Activated T-cell treated with anti-CD3 and anti-CD28 coated beads, Interleukin-2, amount 50 U/mL, for 1 hour (primary cell): ENCODE measurements around the gene ANKRD44.

Source experiments
- DNase-seq: peaks from one replicate; pipeline ENCODE4 v3.0.0-alpha.2; 2020

ANKRD44 gene

GRCh38 chr2:197137826-197138477, 172.6 kb downstream of the ANKRD44 start:
- DNase-seq = no peak

GRCh38 chr2:197137231-197137630, 173.3 kb downstream of the ANKRD44 start:
- DNase-seq = no peak

DNA sequence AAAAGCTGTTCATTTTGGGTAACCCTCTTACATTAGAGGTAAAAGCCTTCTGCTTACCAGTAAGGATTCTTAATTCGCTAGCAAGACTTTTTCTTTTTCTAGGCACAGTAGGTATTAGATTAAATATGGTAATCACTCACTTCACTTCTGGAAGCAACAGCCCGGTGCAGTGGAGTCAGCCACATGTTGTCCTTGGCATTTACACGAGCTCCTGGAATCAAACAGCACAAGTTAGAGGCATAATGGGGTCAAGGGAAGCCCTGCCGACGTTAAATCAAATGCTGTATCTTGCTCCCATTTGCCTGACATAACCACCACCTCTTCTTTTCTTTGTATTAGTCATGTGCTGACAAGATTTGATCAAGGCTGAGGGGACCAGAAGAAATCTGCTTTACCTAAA, 174.1 kb downstream of the ANKRD44 start:
- DNase-seq = no peak

GRCh38 chr2:197135806-197136205, 174.8 kb downstream of the ANKRD44 start:
- DNase-seq = no peak

DNA sequence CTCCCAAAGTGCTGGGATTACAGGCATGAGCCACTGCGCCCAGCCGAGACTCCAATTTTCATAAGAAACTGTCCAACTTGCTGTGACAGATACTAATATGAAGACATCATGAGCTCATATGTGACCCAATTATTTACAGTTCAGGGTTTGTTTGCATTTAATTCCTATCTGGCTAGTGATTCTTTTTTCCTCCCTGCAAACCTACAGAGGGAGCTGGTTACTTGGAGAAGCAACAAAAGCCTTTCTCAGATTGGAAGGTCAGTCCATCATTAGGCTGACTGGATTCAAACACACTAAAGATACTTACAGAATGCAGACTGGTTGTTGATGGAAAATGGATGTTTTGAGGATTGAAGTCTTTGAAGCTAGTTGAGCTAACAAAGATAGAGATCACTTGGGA, 176.4 kb downstream of the ANKRD44 start:
- DNase-seq = no peak

DNA sequence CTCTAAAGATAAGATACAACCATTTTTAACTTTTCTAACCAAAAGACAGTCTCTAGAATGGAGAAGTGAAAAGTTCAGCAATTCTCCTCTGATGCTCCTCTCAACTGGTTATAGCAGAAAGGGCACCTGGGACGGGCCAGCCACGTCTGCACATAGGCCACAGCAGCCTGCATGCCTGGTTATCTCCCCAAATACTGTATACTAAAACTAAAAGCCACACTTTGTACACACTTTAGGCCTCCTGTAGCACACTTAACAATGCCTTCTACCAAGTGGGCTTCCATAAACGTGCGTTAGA, 179.1 kb downstream of the ANKRD44 start:
- DNase-seq = no peak

DNA sequence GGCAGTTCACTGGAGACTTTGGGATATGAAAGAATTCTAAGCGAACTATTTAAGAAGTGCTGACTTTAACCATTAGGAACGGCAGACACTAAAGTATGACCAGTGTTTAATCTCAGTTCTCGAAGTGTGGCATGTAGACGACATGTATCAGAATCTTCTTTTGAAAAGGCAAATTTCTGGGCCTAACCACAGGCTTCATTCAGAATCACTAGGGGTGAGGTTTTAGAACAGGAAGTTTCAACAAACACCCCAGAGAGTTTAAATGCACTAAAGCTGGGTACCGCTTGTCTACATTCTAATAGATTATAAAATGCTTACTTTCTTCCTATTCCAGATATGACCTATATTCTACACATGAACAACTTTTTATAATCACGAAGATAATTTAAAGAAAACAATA, 180.3 kb downstream of the ANKRD44 start:
- no peak for DNase-seq

DNA sequence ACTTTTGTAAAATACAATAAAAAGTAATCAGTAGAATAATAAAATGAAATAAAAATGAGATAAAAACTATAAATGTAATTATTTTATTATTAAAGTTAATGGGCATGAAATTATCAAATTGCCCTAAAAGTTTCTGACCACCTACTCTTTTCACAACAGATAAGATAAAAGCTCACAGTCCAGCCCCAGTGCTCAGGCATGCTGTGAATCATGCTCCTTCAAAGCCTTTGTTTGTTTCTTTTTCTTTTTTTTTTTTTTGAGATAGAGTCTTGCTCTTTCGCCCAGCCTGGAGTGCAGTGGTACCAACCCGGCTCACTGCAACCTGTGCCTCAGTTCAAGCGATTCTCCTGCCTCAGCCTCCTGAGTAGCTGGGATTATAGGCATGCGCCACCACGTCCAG, 181.7 kb downstream of the ANKRD44 start:
- no peak for DNase-seq

GRCh38 chr2:197128126-197128525, 182.5 kb downstream of the ANKRD44 start:
- no peak for DNase-seq

GRCh38 chr2:197126630-197127352, 183.8 kb downstream of the ANKRD44 start:
- DNase-seq = no peak

GRCh38 chr2:197124639-197125390, 185.8 kb downstream of the ANKRD44 start:
- DNase-seq = no peak

DNA sequence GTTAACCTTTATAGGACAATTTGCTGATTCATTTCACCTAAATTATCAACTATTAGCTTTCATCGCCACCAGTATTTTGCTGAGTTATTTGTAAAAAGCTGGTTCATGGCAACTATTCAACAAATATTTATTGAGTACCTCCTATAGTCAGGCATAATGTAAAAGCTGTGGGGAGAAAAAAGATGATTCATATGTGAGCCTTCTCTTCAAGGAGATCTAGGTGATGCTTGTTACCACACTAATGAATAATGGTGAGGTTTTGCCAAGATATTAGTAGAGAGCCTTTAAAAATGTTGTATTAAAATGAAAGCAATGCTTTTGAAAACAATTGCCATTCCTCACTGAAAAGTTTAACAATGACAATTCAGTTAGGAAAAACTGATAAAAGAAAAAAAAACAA, 187.8 kb downstream of the ANKRD44 start:
- no peak for DNase-seq

DNA sequence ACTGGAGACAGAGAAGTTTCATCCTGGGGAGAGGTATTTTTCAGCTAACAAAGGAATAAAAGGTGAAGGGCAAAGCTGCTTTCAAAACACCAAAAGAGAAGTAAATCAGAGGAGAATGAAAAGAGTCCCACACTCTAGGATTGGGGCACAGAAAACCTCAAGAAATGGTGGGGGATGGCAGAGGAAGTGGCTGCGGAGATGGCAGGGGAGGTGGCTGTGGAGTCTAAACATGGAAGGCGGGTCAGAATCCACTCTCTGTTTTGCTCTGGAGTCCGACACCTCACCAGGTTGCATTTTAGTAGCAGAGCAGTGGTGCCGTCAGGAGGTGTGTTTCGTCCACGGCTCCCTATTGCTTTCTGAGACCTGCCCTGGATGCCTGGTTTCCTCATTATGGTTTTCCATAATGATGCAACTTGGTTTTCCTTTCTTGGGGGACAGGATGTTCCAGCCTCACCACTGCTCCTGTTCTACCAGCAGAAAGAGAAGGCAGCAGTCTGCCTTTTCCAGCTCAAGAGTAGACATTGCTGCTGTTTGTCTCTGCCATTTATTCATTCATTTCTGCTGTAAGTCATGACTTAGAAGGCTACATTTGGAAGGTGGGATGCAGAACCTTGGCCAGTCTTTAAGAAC, 188.7 kb downstream of the ANKRD44 start:
- DNase-seq = no peak

DNA sequence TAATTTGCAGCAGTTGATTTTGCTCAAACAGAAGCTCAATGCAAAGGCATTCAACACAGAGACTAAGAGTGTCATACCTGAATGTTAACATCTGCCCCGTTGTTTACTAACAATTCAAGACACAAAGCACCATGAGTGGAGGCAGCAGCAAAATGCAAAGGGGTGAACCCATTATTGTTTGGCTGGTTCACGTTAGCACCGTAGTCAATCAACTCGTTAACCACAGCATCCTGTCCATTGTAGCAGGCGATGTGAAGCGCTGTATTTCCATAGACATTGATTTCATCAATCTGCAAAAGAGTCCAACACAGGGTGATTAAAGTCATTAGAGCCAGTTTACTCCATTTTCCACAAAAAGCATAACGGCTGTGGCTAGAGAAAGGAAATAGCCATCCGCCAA, 189.3 kb downstream of the ANKRD44 start:
- no peak for DNase-seq

GRCh38 chr2:197116306-197116879, 194.2 kb downstream of the ANKRD44 start:
- no peak for DNase-seq

GRCh38 chr2:197115325-197115724, 195.3 kb downstream of the ANKRD44 start:
- DNase-seq = no peak

- DNase-seq = no peak
These were observed 197.3 kb downstream of the ANKRD44 start for GRCh38 chr2:197113275-197113711.

GRCh38 chr2:197109326-197109725, 201.3 kb downstream of the ANKRD44 start:
- DNase-seq = no peak

DNA sequence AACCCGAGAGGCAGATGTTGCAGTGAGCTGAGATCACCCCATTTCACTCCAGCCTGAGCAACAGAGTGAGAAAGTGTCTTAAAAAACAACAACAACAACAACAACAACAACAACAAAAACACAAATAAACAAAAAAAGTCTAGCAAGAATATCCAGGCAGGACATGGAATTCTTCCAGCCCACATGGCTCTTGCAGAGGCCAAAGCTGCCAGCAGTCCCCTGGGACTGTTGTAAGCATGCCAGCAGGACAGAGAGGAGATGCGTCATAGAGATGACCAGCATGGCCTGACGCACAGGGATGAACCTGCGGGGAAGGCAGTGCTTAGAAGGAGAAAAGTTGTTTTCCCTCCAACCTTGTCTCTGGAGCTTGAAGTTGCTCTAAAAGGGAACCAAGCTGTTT, 201.8 kb downstream of the ANKRD44 start:
- DNase-seq = no peak

- DNase-seq = no peak
These were observed 203.0 kb downstream of the ANKRD44 start for GRCh38 chr2:197107291-197108269.

DNA sequence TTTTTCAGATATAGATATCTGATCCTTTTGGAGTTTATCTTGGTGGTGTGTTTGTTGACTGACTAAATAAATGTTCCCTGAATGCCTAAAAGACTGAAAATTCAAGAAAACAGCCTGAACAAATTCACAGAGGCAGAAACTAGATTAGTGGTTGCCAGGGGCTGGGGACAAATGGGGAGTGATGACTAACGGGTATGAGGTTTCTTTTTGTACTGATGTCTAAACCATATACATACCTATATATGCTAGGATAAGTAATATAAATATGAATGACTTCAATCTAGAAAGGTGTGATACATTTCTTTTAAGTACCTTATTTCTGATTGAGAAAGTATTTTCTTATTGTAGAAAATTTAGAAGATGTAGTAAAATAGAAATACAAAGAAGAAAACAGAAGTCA, 207.2 kb downstream of the ANKRD44 start:
- DNase-seq = no peak

- no peak for DNase-seq
These were observed 208.3 kb downstream of the ANKRD44 start for GRCh38 chr2:197102231-197102630.
